Fibroblast of lung (primary cell): ENCODE data around the gene EYA2.

Experiments used
- EZH2 ChIP-seq: IDR thresholded peaks from 2 replicates; pipeline ENCODE4 v1.5.1; 2012; ENCODE audit warnings: low read length, control low read depth, mild to moderate bottlenecking; ENCODE audit errors: missing control alignments
- TF ChIP-seq, protein P1 (sequence below), 2 donors: IDR thresholded peaks in 1 of 2; conservative IDR thresholded peaks in 1 of 2; 1 replicate in 1 of 2; 2 replicates in 1 of 2; pipeline ENCODE4 v1.5.1; 2011 to 2012; ENCODE audit warnings: low read length in 2 of 2, control low read depth in 1 of 2, inconsistent platforms in 1 of 2, low read depth in 1 of 2, mild to moderate bottlenecking in 1 of 2

DNA sequence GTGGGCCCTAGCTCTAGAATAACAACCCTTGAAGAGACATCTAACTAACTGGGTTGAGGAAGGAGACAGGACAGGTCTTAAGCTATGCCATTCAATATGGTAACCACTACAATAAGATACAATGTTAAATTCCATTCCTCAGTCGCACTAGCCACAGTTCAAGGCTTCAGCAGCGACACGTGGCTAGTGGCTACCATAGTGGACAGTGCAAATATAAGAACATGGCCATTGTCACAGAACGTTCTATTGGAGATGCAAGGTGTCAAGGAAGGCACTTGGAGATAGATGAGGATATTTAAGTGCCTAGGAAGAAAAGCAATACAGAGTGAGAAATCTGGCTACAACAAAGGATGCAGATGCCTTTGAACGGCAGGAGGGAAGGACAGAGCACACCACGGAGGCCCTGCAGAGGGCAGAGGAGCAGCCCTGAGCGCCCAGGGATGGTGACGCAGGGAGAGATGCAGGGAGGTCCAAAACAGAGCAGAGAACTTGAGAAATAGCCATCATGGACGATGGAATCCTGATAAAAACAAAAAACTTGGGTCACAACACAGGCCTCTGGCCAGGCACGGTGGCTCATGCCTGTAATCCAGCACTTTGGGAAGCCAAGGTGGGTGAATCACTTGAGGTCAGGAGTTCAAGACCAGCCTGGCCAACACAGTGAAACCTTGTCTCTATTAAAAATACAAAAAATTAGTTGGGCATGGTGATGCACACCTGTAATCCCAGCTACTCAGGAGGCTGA lies 321.2 kb downstream of the EYA2 start:
- TF ChIP-seq, protein P1, sequence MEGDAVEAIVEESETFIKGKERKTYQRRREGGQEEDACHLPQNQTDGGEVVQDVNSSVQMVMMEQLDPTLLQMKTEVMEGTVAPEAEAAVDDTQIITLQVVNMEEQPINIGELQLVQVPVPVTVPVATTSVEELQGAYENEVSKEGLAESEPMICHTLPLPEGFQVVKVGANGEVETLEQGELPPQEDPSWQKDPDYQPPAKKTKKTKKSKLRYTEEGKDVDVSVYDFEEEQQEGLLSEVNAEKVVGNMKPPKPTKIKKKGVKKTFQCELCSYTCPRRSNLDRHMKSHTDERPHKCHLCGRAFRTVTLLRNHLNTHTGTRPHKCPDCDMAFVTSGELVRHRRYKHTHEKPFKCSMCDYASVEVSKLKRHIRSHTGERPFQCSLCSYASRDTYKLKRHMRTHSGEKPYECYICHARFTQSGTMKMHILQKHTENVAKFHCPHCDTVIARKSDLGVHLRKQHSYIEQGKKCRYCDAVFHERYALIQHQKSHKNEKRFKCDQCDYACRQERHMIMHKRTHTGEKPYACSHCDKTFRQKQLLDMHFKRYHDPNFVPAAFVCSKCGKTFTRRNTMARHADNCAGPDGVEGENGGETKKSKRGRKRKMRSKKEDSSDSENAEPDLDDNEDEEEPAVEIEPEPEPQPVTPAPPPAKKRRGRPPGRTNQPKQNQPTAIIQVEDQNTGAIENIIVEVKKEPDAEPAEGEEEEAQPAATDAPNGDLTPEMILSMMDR (conservative IDR thresholded peaks at IDR 0.05 in 1 of 2, IDR thresholded peaks at IDR 0.05 in 1 of 2; ENCODE audit: low read depth in 1 of 2, low read length in 2 of 2) = no peak
- TF ChIP-seq EZH2 = no peak
